IMR-90 (cell line): Measurements from ENCODE around the gene GALNT13.

ENCODE experiments used
- BHLHE40 ChIP-seq: fragments of 150-350 bp; IDR thresholded peaks from 2 replicates; pipeline ENCODE4 v1.6.1; 2016; ENCODE audit warnings: mild to moderate bottlenecking, low read depth, low read length
- CTCF ChIP-seq: conservative IDR thresholded peaks from 2 replicates; pipeline ENCODE4 v1.5.1; 2012; ENCODE audit warnings: mild to moderate bottlenecking, low read depth, low read length, improper control_type of control experiment
- ELK1 ChIP-seq: fragments of 150-350 bp; IDR thresholded peaks from 2 replicates; pipeline ENCODE4 v1.6.1; 2016; ENCODE audit warnings: low read depth, mild to moderate bottlenecking, low read length, moderate library complexity, borderline replicate concordance
- FOS ChIP-seq: fragments of 150-350 bp; IDR thresholded peaks from 2 replicates; pipeline ENCODE4 v1.6.1; 2016; ENCODE audit warnings: low read depth, low read length
- MAFK ChIP-seq: IDR thresholded peaks from 2 replicates; pipeline ENCODE4 v1.6.1; 2012; ENCODE audit warnings: low read depth, low read length, improper control_type of control experiment
- MAZ ChIP-seq: IDR thresholded peaks from 2 replicates; pipeline ENCODE4 v1.6.1; 2012; ENCODE audit warnings: low read depth, mild to moderate bottlenecking, low read length, improper control_type of control experiment, moderate library complexity, borderline replicate concordance
- MXI1 ChIP-seq: IDR thresholded peaks from 2 replicates; pipeline ENCODE4 v1.6.1; 2012; ENCODE audit warnings: low read depth, mild to moderate bottlenecking, low read length, moderate library complexity, borderline replicate concordance
- POLR2A ChIP-seq: IDR thresholded peaks from 2 replicates; pipeline ENCODE4 v1.6.1; 2012; ENCODE audit warnings: mild to moderate bottlenecking, low read depth, low read length
- RAD21 ChIP-seq: IDR thresholded peaks from 2 replicates; pipeline ENCODE4 v1.6.1; 2012; ENCODE audit warnings: low read length, improper control_type of control experiment
- RCOR1 ChIP-seq: IDR thresholded peaks from 2 replicates; pipeline ENCODE4 v1.6.1; 2012; ENCODE audit warnings: mild to moderate bottlenecking, low read length, improper control_type of control experiment; ENCODE audit not compliant: insufficient replicate concordance
- RFX5 ChIP-seq: IDR thresholded peaks from 2 replicates; pipeline ENCODE4 v1.8.0; 2012; ENCODE audit warnings: low read depth, mild to moderate bottlenecking, low read length, moderate library complexity
- SMC3 ChIP-seq: fragments of 150-350 bp; IDR thresholded peaks from 2 replicates; pipeline ENCODE4 v1.6.1; 2016; ENCODE audit warnings: low read depth, mild to moderate bottlenecking, antibody characterized with exemption, low read length, moderate library complexity
- USF2 ChIP-seq: fragments of 150-350 bp; IDR thresholded peaks from 2 replicates; pipeline ENCODE4 v1.6.1; 2017; ENCODE audit warnings: mild to moderate bottlenecking, antibody characterized with exemption, low read length, low read depth

GRCh38 chr2:154240316-154240715, 368.6 kb downstream of the GALNT13 start:
- no peak for TF ChIP-seq CTCF
- no peak for TF ChIP-seq POLR2A
- TF ChIP-seq ELK1 = no peak
- TF ChIP-seq RFX5 = no peak
- TF ChIP-seq RCOR1 = no peak
- no peak for TF ChIP-seq SMC3
- TF ChIP-seq FOS = no peak
- TF ChIP-seq BHLHE40 = no peak
- TF ChIP-seq USF2 = no peak
- TF ChIP-seq MXI1 = no peak
- no peak for TF ChIP-seq RAD21
- TF ChIP-seq MAZ = no peak
- TF ChIP-seq MAFK = no peak
